ENCODE data around the gene TDRD10.

DNA sequence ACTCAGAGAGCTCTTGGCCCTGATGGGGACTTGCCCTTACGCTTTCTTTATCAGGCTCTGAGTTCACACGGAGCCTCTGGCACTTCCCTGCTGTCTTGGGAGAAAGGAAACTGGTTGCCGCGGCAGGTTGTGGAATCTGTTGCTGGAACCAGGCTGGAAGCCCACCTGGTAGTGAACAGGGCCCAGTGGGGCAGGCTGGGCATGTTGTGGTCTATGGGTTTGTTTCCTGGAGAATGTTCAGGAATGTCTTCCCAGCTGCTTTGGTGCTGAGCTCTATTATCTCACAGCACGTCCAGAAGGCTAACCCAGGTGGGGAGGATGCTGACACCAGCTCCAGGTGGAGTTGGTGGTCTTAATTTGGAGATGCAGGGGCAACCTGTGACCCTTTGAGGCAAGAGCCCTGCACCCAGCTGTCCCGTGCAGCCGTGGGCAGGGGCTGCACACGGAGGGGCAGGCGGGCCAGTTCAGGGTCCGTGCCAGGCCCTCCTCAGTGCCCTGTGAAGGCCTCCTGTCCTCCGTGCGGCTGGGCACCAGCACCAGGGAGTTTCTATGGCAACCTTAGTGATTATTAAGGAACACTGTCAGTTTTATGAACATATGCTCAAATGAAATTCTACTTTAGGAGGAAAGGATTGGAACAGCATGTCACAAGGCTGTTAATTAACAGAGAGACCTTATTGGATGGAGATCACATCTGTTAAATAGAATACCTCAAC is 33.3 kb upstream of the TDRD10 start:
- TF ChIP-seq CTCF (IDR thresholded peaks at IDR 0.05; ENCODE audit: low read depth, low read length) (no peak), EZH2phosphoT487 (IDR thresholded peaks at IDR 0.05; ENCODE audit: low read depth) (no peak)
